ENCODE results near the gene OR5H2.

DNA sequence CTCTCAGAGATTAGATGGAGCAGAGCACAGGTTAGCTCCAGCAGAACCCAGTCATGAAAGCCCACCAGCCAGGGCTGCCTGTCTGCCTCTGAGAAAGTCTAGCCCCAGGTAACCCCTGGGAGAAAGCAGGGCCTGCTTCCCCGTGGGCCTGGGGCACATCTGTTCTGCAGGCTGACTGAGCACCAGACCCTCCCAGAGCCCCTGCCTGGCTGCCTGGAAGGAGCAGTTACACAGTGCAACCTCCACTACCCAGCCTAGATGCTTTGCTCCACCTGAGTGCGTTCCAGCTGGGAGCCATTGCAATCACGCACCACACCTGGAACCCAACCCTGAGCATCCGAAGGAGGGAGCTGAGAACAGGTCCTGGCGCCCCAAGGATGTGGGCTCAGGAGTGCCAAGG, 46.6 kb downstream of the OR5H2 start:
- TF ChIP-seq, protein P1, sequence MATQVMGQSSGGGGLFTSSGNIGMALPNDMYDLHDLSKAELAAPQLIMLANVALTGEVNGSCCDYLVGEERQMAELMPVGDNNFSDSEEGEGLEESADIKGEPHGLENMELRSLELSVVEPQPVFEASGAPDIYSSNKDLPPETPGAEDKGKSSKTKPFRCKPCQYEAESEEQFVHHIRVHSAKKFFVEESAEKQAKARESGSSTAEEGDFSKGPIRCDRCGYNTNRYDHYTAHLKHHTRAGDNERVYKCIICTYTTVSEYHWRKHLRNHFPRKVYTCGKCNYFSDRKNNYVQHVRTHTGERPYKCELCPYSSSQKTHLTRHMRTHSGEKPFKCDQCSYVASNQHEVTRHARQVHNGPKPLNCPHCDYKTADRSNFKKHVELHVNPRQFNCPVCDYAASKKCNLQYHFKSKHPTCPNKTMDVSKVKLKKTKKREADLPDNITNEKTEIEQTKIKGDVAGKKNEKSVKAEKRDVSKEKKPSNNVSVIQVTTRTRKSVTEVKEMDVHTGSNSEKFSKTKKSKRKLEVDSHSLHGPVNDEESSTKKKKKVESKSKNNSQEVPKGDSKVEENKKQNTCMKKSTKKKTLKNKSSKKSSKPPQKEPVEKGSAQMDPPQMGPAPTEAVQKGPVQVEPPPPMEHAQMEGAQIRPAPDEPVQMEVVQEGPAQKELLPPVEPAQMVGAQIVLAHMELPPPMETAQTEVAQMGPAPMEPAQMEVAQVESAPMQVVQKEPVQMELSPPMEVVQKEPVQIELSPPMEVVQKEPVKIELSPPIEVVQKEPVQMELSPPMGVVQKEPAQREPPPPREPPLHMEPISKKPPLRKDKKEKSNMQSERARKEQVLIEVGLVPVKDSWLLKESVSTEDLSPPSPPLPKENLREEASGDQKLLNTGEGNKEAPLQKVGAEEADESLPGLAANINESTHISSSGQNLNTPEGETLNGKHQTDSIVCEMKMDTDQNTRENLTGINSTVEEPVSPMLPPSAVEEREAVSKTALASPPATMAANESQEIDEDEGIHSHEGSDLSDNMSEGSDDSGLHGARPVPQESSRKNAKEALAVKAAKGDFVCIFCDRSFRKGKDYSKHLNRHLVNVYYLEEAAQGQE (IDR thresholded peaks at IDR 0.05), result no peak
- TF ChIP-seq, protein P2, sequence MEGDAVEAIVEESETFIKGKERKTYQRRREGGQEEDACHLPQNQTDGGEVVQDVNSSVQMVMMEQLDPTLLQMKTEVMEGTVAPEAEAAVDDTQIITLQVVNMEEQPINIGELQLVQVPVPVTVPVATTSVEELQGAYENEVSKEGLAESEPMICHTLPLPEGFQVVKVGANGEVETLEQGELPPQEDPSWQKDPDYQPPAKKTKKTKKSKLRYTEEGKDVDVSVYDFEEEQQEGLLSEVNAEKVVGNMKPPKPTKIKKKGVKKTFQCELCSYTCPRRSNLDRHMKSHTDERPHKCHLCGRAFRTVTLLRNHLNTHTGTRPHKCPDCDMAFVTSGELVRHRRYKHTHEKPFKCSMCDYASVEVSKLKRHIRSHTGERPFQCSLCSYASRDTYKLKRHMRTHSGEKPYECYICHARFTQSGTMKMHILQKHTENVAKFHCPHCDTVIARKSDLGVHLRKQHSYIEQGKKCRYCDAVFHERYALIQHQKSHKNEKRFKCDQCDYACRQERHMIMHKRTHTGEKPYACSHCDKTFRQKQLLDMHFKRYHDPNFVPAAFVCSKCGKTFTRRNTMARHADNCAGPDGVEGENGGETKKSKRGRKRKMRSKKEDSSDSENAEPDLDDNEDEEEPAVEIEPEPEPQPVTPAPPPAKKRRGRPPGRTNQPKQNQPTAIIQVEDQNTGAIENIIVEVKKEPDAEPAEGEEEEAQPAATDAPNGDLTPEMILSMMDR (IDR thresholded peaks at IDR 0.05; ENCODE audit: low read depth, low read length, missing input control), result no peak
- TF ChIP-seq YY1 (IDR thresholded peaks at IDR 0.05) (no peak), EGR1 (IDR thresholded peaks at IDR 0.05; ENCODE audit: low read depth in 2 of 2) (no peak), ATF3 (IDR thresholded peaks at IDR 0.05) (no peak), RAD21 (IDR thresholded peaks at IDR 0.05) (no peak)

All from liver (tissue), 3 donors.